GM18907 (cell line): ENCODE results near the gene AKAP12.
"Not testable (repeated sequence)": the region's sequence is repeated elsewhere in the genome, so short reads cannot be mapped to it uniquely, and the experiment has no call there.

Experiments used
- ATAC-seq: cut with Tn5 transposase; IDR thresholded peaks from one replicate; pipeline ENCODE4 v1.9.1; 2021; ENCODE audit warnings: mild to moderate bottlenecking, moderate library complexity; ENCODE audit not compliant: unreplicated experiment

Gene AKAP12

DNA sequence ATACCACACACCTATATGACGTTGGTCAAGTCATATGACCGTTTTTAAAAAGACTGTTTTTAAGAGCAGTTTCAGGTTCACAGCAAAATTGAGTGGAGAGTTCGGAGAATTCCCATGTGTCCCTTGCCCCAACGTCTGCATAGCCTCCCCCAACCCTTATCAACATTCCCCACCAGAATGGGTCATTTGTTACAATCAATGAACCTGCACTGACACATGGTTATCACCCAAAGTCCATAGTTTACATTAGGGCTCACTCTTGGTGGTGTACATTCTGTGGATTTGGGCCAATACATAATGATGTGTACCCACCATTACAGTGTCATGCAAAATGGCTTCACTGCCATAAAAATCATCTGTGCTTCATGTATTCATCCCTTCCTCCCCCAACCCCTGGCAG, 99.6 kb downstream of the AKAP12 start:
- ATAC-seq = no peak

DNA sequence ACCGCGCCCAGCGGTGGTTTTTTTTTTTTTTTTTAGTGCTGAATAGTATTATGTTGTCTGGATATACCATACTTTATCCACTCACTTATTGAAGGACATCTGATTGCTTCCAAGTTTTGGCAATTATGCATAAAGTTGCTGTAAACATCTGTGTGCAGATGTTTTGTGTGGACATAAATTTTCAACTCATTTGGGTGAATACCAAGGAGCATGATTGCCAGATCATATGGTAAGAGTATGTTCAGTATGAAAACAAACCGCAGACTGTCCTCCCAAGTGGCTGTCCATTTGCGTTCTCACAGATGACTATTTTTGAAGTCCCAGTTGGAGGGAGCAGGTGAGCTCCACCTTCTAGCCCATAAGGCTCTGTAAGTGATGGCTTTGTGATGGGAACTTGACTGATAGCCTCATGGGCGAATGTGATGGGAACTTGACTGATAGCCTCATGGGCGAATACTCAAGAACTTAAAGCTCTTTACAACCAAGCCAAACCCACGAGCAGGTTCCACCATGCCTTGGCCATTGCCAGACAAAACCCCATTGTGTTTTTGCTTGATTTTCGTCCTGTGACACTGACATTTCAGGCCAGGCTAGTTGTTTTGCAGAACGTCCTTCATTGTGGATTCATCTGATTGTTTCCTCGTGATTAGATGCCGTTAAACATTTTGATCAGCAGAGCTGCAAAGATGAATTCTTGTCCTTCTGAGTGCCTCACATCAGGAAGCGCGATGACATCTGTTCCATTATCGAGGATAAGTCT, 100.6 kb downstream of the AKAP12 start:
- no peak for ATAC-seq

DNA sequence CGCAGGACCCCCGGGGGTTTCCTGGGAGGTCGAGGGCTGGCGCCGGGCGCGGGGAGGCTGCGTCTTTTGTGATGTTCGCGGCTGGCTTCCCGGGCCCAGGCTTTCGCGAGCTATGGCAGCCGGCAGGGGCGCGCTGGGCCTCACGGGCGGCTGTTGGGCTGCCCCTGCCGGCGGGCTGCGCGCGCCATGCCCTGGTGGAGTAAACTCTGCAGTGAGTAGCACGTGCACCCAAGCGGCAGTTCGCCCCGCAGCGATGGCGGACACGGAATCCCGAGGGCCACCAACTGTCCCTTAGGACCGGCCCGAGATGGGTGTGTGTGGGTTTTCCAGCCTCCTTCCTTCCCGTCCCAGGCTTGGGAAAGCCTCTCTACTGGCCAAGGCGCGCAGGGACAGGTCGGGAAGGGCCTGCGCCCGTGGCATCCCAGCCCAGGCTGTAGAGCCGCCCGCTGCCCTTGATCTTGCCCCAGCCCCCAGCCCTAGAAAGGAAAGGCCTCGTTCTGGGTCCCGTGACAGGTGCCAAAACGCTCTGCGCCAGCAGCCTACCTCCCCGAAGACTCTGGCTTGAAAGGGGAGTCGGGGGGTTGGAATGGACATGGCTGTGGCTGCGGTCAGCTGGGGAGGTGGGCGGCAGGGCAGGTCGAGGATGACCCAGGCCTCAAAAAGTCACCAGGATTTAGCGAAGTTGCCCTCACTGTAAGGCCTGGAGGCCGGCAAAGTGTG, 101.9 kb downstream of the AKAP12 start:
- no peak for ATAC-seq

DNA sequence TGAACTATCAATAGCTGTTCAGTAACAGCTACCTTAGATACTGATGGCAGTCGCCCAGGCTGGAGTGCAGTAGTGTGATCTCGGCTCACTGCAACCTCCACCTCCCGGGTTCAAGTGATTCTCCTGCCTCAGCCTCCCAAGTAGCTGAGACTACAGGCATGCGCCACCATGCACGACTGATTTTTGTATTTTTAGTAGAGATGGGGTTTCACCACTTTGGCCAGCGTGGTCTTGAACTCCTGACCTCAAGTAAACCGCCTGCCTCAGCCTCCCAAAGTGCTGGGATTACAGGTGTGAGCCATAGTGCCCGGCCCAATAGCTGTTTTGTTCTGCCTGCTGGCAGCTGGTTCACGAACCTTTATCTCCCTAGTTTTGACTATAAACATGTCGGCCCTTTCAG, 103.0 kb downstream of the AKAP12 start:
- not testable (repeated sequence) for ATAC-seq

DNA sequence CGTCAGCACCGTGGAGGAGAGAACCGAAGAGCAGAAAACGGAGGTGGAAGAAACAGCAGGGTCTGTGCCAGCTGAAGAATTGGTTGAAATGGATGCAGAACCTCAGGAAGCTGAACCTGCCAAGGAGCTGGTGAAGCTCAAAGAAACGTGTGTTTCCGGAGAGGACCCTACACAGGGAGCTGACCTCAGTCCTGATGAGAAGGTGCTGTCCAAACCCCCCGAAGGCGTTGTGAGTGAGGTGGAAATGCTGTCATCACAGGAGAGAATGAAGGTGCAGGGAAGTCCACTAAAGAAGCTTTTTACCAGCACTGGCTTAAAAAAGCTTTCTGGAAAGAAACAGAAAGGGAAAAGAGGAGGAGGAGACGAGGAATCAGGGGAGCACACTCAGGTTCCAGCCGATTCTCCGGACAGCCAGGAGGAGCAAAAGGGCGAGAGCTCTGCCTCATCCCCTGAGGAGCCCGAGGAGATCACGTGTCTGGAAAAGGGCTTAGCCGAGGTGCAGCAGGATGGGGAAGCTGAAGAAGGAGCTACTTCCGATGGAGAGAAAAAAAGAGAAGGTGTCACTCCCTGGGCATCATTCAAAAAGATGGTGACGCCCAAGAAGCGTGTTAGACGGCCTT, 110.0 kb downstream of the AKAP12 start:
- ATAC-seq = no peak

DNA sequence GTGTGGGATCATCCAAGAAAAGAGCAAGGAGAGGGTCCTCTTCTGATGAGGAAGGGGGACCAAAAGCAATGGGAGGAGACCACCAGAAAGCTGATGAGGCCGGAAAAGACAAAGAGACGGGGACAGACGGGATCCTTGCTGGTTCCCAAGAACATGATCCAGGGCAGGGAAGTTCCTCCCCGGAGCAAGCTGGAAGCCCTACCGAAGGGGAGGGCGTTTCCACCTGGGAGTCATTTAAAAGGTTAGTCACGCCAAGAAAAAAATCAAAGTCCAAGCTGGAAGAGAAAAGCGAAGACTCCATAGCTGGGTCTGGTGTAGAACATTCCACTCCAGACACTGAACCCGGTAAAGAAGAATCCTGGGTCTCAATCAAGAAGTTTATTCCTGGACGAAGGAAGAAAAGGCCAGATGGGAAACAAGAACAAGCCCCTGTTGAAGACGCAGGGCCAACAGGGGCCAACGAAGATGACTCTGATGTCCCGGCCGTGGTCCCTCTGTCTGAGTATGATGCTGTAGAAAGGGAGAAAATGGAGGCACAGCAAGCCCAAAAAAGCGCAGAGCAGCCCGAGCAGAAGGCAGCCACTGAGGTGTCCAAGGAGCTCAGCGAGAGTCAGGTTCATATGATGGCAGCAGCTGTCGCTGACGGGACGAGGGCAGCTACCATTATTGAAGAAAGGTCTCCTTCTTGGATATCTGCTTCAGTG, 110.8 kb downstream of the AKAP12 start:
- no peak for ATAC-seq

DNA sequence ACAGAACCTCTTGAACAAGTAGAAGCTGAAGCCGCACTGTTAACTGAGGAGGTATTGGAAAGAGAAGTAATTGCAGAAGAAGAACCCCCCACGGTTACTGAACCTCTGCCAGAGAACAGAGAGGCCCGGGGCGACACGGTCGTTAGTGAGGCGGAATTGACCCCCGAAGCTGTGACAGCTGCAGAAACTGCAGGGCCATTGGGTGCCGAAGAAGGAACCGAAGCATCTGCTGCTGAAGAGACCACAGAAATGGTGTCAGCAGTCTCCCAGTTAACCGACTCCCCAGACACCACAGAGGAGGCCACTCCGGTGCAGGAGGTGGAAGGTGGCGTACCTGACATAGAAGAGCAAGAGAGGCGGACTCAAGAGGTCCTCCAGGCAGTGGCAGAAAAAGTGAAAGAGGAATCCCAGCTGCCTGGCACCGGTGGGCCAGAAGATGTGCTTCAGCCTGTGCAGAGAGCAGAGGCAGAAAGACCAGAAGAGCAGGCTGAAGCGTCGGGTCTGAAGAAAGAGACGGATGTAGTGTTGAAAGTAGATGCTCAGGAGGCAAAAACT, 111.5 kb downstream of the AKAP12 start:
- ATAC-seq = no peak

DNA sequence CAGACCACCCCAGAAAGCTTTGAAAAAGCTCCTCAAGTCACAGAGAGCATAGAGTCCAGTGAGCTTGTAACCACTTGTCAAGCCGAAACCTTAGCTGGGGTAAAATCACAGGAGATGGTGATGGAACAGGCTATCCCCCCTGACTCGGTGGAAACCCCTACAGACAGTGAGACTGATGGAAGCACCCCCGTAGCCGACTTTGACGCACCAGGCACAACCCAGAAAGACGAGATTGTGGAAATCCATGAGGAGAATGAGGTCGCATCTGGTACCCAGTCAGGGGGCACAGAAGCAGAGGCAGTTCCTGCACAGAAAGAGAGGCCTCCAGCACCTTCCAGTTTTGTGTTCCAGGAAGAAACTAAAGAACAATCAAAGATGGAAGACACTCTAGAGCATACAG, 112.0 kb downstream of the AKAP12 start:
- no peak for ATAC-seq

DNA sequence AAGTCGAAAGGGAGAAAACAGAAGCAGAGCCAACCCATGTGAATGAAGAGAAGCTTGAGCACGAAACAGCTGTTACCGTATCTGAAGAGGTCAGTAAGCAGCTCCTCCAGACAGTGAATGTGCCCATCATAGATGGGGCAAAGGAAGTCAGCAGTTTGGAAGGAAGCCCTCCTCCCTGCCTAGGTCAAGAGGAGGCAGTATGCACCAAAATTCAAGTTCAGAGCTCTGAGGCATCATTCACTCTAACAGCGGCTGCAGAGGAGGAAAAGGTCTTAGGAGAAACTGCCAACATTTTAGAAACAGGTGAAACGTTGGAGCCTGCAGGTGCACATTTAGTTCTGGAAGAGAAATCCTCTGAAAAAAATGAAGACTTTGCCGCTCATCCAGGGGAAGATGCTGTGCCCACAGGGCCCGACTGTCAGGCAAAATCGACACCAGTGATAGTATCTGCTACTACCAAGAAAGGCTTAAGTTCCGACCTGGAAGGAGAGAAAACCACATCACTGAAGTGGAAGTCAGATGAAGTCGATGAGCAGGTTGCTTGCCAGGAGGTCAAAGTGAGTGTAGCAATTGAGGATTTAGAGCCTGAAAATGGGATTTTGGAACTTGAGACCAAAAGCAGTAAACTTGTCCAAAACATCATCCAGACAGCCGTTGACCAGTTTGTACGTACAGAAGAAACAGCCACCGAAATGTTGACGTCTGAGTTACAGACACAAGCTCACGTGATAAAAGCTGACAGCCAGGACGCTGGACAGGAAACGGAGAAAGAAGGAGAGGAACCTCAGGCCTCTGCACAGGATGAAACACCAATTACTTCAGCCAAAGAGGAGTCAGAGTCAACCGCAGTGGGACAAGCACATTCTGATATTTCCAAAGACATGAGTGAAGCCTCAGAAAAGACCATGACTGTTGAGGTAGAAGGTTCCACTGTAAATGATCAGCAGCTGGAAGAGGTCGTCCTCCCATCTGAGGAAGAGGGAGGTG, 112.9 kb downstream of the AKAP12 start:
- ATAC-seq = no peak

DNA sequence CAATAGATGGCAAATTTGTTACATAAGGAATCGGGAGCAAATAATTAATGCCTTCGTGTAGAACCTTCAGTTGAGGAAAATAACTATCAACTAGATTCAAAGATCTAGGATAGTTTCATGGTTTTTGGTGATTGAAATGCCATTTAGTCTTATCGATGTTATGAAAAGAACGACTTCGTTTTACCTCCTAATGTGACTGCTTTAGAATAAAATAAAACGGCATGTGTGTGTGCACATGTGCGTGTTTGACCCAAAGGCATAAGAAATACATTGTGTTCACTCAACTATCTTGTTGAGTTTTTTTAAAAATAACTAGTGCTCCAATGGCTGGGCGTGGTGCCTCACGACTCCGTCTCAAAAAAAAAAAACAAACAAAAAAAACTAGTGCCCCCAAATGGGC, 114.0 kb downstream of the AKAP12 start:
- ATAC-seq = no peak

DNA sequence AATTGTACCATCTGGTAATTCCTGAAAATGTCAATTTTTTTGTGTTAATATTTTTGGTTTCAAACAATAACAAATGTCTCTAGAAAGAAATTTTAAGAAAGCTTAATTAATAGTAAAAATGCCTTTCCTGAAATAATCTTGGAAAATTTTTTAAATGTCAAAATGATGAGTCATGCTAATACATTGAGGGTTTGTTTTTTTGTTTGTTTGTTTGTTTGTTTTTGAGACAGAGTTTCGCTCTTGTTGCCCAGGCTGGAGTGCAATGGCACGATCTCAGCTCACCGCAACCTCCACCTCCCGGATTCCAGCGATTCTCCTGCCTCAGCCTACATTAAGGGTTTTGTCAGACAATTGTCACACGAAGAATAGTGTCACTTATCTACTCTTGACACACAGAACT, 117.2 kb downstream of the AKAP12 start:
- not testable (repeated sequence) for ATAC-seq

DNA sequence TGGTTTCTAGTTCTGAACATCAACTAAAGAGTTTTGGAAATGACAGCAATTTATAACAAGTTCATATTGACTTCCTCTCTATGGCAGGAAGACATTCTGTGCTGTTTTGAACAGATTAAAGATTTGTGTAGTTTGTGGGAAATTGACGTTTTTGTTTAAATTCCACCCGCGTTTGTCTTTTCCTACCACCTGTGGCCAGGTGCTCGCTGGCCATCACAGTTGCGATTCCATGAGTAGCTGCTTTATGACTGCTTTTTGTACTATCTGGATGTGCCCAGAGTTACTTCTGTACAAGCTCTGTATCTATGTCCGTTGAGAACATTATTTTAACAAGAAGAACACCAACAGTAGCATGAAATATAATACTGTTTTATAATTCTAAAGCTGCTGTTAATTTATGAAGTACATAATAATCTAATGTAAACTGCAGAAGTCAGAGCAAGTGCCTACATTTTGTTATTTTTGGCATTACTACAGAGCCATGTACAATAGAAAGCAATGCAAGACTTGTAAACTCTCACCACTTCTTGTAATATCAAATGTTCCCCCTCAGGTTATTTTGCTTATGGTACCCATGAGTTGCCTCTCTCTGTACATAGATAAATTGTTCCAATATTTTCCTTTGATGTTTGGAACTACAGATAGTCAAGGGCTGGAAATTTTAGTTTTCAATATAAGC, 118.1 kb downstream of the AKAP12 start:
- ATAC-seq = no peak

DNA sequence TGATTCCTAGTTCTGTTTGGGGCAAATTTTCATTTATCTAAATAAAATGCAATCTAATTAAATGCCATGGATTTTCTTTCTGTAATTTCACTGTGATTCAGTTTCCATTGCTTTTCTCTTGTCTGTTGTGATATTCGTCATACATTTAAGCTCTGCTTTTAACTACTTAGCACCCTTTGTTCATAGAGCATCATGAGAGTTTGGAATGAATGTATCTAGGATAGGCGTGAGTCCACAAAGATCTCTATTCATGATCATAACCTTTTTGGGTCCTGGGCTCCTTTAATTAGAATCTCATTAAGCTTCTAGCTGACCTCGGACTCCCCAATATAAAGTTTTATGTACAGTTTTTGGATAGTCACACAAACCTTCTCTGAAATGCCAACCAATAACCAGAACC, 118.7 kb downstream of the AKAP12 start:
- no peak for ATAC-seq

DNA sequence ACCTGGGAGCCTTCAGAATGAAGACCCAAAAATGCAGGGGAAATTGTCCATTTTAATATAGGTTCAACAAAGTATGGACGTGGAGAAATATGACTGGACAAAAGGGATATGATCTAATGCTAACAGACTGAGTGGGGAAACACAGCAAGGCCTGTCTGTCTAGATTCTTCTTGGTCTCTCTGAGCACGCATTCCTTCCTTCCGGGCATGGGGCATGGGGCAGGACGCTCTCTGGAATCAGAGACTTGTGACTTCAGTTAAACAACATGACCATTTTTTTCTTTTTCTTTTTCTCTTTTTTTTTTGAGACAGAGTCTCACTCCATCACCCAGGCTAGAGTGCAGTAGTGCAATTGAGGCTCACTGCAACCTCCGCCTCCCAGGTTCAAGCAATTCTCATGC, 119.7 kb downstream of the AKAP12 start:
- ATAC-seq = no peak

DNA sequence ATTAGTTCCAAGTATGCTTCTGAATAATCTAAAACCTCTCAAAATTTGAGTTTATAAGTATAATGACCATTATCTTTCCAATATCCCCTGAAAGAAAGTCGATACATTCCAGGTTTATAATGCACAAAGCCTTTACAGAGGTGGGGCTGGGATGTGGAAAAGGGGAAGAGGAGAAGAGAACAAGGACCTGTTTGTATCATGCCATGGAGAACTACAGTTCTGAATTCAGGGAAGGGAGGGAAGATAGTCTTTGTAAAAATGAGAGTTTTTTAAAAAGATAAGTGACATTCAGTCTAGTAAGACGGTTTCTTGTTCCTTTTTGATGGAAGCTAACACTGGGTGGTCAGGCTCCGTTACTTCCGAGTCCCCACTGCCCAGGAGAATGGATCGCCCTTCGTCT, 125.5 kb downstream of the AKAP12 start:
- no peak for ATAC-seq

DNA sequence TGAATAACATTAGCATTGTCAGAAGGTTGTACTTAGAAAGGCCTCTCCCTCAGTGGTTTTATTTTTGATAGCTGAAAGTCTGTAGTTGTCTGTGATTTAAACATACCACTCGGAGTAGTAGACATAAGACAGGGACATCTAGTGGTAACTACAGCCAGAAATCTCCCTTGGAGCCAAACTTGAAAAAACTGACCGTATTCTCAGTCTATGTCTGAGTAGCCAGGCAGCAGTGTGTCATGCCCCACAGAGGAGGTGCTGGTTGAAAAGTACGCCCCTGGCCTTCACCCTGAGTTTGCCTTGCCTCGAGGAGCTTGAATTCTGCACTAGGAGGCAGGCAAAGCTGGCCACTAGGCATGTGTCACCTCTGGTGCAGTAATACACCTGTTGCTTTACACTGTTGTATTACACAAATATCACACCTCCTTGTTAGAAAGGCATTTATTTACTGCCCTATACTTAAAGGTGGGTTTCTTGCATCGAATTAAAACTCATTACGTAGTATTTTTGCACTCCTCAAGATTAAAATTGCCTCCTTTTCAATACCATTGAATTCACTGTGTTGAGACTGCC, 130.8 kb downstream of the AKAP12 start:
- ATAC-seq = no peak

DNA sequence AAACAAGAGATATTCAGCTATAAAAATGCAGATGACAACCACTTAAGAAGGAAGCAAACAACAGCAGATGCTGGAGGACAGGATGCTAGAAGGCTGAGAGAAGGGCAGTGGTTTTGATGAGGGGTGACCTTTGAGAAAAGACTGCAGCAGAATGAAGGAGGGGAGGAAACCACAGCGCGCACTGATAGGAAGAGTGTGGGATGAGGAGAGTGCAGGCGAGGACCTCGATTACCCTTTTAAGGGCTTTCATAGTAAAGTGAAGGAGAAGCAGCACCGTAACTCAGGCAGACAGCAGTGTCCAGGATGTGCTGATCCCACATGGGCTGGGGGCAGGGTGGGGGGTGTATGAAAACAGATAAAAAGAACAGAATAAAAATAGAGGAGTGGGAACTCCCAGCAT, 132.4 kb downstream of the AKAP12 start:
- no peak for ATAC-seq

DNA sequence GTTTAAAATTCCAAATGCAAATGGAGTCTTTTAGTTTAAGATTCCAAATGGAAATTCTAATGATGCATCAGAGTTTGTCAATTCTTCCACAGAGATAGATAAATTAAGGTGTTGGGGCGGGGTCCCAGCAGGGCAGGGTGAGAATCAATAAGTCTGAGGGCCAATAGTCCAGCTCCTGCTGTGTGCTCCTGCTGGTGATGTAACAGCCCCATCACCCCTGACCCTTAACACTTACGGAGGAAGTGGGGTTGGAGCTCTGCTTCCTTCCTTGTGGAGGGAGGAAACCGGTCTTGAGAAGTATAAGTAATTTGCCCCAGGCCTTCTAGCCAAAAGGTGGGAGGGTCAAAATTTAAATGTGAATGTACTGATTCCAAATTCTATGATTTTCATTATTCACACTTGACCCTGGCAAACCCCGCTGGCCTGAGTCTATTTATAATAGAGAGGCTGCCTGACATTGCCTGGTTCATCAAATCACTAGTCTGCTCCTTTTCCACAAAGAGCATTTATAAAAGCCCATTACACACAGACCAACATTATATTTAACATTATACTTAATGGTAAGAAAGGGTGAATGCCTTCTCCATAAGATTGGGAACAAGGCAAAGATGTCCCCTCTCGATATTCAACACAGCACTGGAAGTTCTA, 134.4 kb downstream of the AKAP12 start:
- no peak for ATAC-seq

DNA sequence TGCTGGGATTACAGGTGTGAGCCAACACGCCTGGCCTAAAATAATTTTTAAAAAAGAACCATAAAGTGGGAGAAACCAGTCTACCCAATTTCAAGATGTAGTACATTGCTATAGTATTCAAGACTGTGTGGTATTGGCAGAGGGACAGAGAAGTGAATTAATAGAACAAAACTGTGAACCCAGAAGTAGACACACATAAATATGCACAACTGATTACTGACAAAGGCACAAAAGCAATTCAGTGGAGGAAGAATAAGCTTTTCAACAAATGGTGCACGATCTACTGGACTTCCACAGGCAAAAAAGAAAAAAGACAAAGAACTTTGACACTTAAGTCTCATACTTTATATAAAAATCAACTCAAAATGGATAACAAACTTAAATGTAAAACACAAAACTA, 136.1 kb downstream of the AKAP12 start:
- no peak for ATAC-seq
